Caki2 (cell line): ENCODE results near the gene ECT2L. TPM values are rescaled to one million over a fixed set of nuclear protein-coding genes. Genes with fewer than 3 reads are reported as not detected.

Source experiments
- DNase-seq: peaks from one replicate; pipeline ENCODE4 v3.0.0-alpha.2; 2015; ENCODE audit warnings: low read depth
- in situ Hi-C: cut with HindIII; loops from 2 replicates; pipeline ENCODE4 v1.10.0; 2016; ENCODE audit warnings: low sequenced_read_pairs, low pct_unique_long_range_greater_than_20kb, mixed read lengths
- total RNA-seq: library from RNA; depleted of rRNA; stranded (reverse); fragments of >200 nt; shearing (Covaris generic); gene quantifications from 2 replicates; pipeline ENCODE4 v1.2.3, GENCODE V29; 2014; ENCODE audit warnings: low replicate concordance; rRNA removed

The ECT2L gene
- total RNA-seq: not detected in 2 replicates

- in situ Hi-C loops: no loop called here
- no peak for DNase-seq
Observed at GRCh38 chr6:138795809-138796603, at the start of gene ECT2L. ECT2L (plus strand) TSS chr6:138796087; CDS start chr6:138813275, 17,188 bp downstream.

GRCh38 chr6:138752017-138752416, 43.9 kb upstream of the ECT2L start:
- no peak for DNase-seq
- in situ Hi-C loops: no loop called here

GRCh38 chr6:138757136-138757535, 38.8 kb upstream of the ECT2L start:
- in situ Hi-C loops: no loop called here
- no peak for DNase-seq

- in situ Hi-C loops: no loop called here
- peak; percentile 10 for DNase-seq
Observed at GRCh38 chr6:138765896-138766655, 29.8 kb upstream of the ECT2L start.

- in situ Hi-C loops: no loop called here
- DNase-seq: no peak
Observed at GRCh38 chr6:138769102-138769676, 26.7 kb upstream of the ECT2L start.

- in situ Hi-C loops: no loop called here
- no peak for DNase-seq
Observed at GRCh38 chr6:138772596-138773176, 23.2 kb upstream of the ECT2L start.

GRCh38 chr6:138773177-138774091, 22.5 kb upstream of the ECT2L start, which contains the start of gene CCDC28A:
CCDC28A (plus strand) TSS chr6:138773769; CDS start chr6:138776121, 2,352 bp downstream.
- peak; percentile 97 for DNase-seq
- in situ Hi-C loops: no loop called here

- DNase-seq: no peak
- in situ Hi-C loops: no loop called here
Observed at GRCh38 chr6:138774370-138774769, 21.5 kb upstream of the ECT2L start.

GRCh38 chr6:138776659-138777058, 19.2 kb upstream of the ECT2L start:
- in situ Hi-C loops: no loop called here
- DNase-seq: no peak

GRCh38 chr6:138778331-138778730, 17.6 kb upstream of the ECT2L start:
- DNase-seq: no peak
- in situ Hi-C loops: no loop called here

GRCh38 chr6:138782243-138782642, 13.6 kb upstream of the ECT2L start:
- in situ Hi-C loops: no loop called here
- no peak for DNase-seq

GRCh38 chr6:138785079-138785478, 10.8 kb upstream of the ECT2L start:
- DNase-seq: no peak
- in situ Hi-C loops: no loop called here

GRCh38 chr6:138785980-138786379, 9.9 kb upstream of the ECT2L start:
- in situ Hi-C loops: no loop called here
- DNase-seq: no peak

GRCh38 chr6:138787138-138787537, 8.7 kb upstream of the ECT2L start:
- in situ Hi-C loops: no loop called here
- DNase-seq: no peak

GRCh38 chr6:138796771-138797170, 884 bp downstream of the ECT2L start:
- no peak for DNase-seq
- in situ Hi-C loops: no loop called here

- DNase-seq: peak; percentile 18
- in situ Hi-C loops: no loop called here
Observed at GRCh38 chr6:138797806-138798446, 2.0 kb downstream of the ECT2L start.

- in situ Hi-C loops: no loop called here
- no peak for DNase-seq
Observed at GRCh38 chr6:138800377-138801150, 4.7 kb downstream of the ECT2L start.
